ENCODE measurements around the gene ALKAL2.

GRCh38 chr2:285531-285930 is 2.4 kb downstream of the ALKAL2 start:
- TF ChIP-seq, protein P1, sequence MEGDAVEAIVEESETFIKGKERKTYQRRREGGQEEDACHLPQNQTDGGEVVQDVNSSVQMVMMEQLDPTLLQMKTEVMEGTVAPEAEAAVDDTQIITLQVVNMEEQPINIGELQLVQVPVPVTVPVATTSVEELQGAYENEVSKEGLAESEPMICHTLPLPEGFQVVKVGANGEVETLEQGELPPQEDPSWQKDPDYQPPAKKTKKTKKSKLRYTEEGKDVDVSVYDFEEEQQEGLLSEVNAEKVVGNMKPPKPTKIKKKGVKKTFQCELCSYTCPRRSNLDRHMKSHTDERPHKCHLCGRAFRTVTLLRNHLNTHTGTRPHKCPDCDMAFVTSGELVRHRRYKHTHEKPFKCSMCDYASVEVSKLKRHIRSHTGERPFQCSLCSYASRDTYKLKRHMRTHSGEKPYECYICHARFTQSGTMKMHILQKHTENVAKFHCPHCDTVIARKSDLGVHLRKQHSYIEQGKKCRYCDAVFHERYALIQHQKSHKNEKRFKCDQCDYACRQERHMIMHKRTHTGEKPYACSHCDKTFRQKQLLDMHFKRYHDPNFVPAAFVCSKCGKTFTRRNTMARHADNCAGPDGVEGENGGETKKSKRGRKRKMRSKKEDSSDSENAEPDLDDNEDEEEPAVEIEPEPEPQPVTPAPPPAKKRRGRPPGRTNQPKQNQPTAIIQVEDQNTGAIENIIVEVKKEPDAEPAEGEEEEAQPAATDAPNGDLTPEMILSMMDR (IDR thresholded peaks at IDR 0.05): no peak
- TF ChIP-seq POLR2A (IDR thresholded peaks at IDR 0.05) (no peak), POLR2AphosphoS5 (IDR thresholded peaks at IDR 0.05) (no peak)

Measured in transverse colon (tissue), 4 donors.